Measurements from ENCODE around the gene LRR1. TPM values are rescaled to one million over a fixed set of nuclear protein-coding genes. Genes with fewer than 3 reads are reported as not detected.

The LRR1 gene
- total and polyA plus RNA-seq, 9 of the 15 experiments (the other 6 are each of a cell fraction or from before 2014, with no cell fraction given): 26.5 to 58.1 (median 31.8) TPM

DNA sequence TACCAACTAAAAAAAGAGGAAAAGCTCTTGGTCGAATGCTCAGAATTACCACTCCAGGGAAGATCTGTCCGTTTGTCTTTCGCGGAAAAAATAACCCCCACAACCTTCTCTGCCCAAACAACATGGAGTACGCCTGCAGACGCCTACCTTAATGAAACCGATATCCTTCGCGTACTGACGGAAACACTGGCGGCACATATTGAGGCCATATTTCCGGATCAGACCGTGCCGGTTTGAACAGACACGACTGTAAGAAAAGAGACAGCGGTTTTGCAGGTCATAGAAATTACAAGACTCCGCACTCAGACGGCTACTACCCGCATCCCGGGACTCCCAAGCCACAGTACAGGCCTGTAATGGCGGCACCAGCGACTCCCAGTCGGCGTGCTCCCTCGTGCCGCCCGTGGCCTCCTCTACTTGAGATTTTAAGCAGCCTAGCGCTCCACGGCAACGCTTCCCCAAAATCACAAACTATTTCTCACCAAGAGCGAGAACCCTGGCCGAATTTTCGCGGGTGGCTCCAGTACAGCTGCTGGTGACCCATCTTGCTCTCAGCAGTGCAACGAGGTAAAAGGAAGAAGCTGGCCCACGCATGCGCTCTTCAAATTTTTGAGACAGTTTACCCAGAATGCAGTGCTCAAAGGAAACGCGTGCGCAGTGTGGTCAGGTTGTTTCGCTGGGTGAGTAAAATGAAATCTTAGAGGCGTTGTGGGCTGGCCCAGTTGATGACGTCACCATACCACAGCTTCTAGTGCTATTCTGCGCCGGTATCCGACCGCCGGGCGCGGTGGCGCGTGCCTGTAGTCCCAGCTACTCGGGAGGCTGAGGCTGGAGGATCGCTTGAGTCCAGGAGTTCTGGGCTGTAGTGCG lies 12.7 kb upstream of the LRR1 start, which contains the start of gene RPS29 (continued):
- TF ChIP-seq WHSC1 (IDR thresholded peaks at IDR 0.05; ENCODE audit: low read length): no peak
- TF ChIP-seq MLLT1 (IDR thresholded peaks at IDR 0.05): no peak; a peak in 1 of 4 replicates
- TF ChIP-seq ADNP (tag; IDR thresholded peaks at IDR 0.05): no peak
- TF ChIP-seq PTTG1 (tag; IDR thresholded peaks at IDR 0.05; ENCODE audit: low read depth): no peak
- TF ChIP-seq MYBL2 (IDR thresholded peaks at IDR 0.05; ENCODE audit: low read depth): no peak
- TF ChIP-seq MYBL2 (CRISPR knock-in tag; IDR thresholded peaks at IDR 0.05; ENCODE audit: borderline replicate concordance): no peak
- no peak for TF ChIP-seq MTA2 (IDR thresholded peaks at IDR 0.05; ENCODE audit: low read depth)
- peak; percentile 94 for TF ChIP-seq TBP (optimal IDR thresholded peaks at IDR 0.05; ENCODE audit: low read depth, low read length)
- peak; percentile 53 to 63 for TF ChIP-seq FOXK2 (conservative IDR thresholded peaks at IDR 0.05 in 1 of 2, IDR thresholded peaks at IDR 0.05 in 1 of 2; ENCODE audit: low read depth in 2 of 2)
- TF ChIP-seq KDM5B (IDR thresholded peaks at IDR 0.05; ENCODE audit: insufficient replicate concordance, low read depth, low read length): peak; percentile 74
- TF ChIP-seq, protein P1, sequence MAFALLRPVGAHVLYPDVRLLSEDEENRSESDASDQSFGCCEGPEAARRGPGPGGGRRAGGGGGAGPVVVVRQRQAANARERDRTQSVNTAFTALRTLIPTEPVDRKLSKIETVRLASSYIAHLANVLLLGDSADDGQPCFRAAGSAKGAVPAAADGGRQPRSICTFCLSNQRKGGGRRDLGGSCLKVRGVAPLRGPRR (CRISPR knock-in tag; IDR thresholded peaks at IDR 0.05): no peak
- TF ChIP-seq CTCFL (IDR thresholded peaks at IDR 0.05; ENCODE audit: borderline replicate concordance, insufficient read depth, low read depth, low read length, poor library complexity, severe bottlenecking): no peak
- TF ChIP-seq HNRNPL (IDR thresholded peaks at IDR 0.05; ENCODE audit: low read depth, low read length): no peak
- TF ChIP-seq ZNF407 (IDR thresholded peaks at IDR 0.05; ENCODE audit: low read depth): no peak
- TF ChIP-seq SMARCA4 (IDR thresholded peaks at IDR 0.05): no peak

Measured in K562 (cell line).